Nephron progenitor cell (in vitro differentiated cells): ENCODE results near the gene CYRIA.

Experiments
- DNase-seq: peaks from one replicate; pipeline ENCODE4 v3.0.0; 2021
- H3K27ac Mint-ChIP-seq: 2 replicates; pipeline ENCODE4 v1.8.0; 2021; ENCODE audit warnings: mild to moderate bottlenecking, moderate library complexity, mixed read lengths
- H3K27me3 Mint-ChIP-seq: 2 replicates; pipeline ENCODE4 v1.8.0; 2021; ENCODE audit warnings: mild to moderate bottlenecking, low read depth, mixed read lengths; ENCODE audit not compliant: poor library complexity
- H3K36me3 Mint-ChIP-seq: 2 replicates; pipeline ENCODE4 v1.8.0; 2021; ENCODE audit warnings: low read depth, mixed read lengths
- H3K4me1 Mint-ChIP-seq: 2 replicates; pipeline ENCODE4 v1.8.0; 2021; ENCODE audit warnings: mixed read lengths
- H3K4me3 Mint-ChIP-seq: 2 replicates; pipeline ENCODE4 v1.8.0; 2021; ENCODE audit warnings: mild to moderate bottlenecking, moderate library complexity, mixed read lengths
- H3K9me3 Mint-ChIP-seq: 2 replicates; pipeline ENCODE4 v1.8.0; 2021; ENCODE audit warnings: mild to moderate bottlenecking, moderate library complexity, mixed read lengths
- CTCF ChIP-seq: fragments of 200-600 bp; sonication (generic); IDR thresholded peaks from 2 replicates; pipeline ENCODE4 v1.5.0; 2021; ENCODE audit warnings: antibody characterized with exemption

Gene CYRIA

GRCh38 chr2:16678964-16679363 is 13.3 kb upstream of the CYRIA start:
- H3K4me3 Mint-ChIP-seq = no peak overlapping the region
- no peak for TF ChIP-seq CTCF
- H3K27ac Mint-ChIP-seq = no peak overlapping the region
- H3K9me3 Mint-ChIP-seq = peaks cover 16% of the 10 kb centered on the region
- peaks cover 4% of the 10 kb centered on the region for H3K36me3 Mint-ChIP-seq
- H3K4me1 Mint-ChIP-seq = peaks cover 1% of the 10 kb centered on the region
- H3K27me3 Mint-ChIP-seq = peaks cover 13% of the 10 kb centered on the region
- DNase-seq = no peak

- Mint-ChIP-seq H3K27me3 (peaks cover 12% of the 10 kb centered on the region), H3K4me3 (no peak overlapping the region), H3K9me3 (peaks cover 16% of the 10 kb centered on the region), H3K4me1 (no peaks in the 10 kb centered on the region), H3K27ac (no peak overlapping the region), H3K36me3 (peaks cover 4% of the 10 kb centered on the region)
- no peak for DNase-seq
- TF ChIP-seq CTCF = no peak
Measured at GRCh38 chr2:16677875-16678274, 12.2 kb upstream of the CYRIA start.

- Mint-ChIP-seq H3K36me3 (peaks cover 4% of the 10 kb centered on the region), H3K27me3 (peaks cover 15% of the 10 kb centered on the region), H3K27ac (no peak overlapping the region), H3K4me1 (no peaks in the 10 kb centered on the region), H3K9me3 (peaks cover 16% of the 10 kb centered on the region), H3K4me3 (no peak overlapping the region)
- no peak for DNase-seq
- TF ChIP-seq CTCF = no peak
Measured at GRCh38 chr2:16675781-16676180, 10.1 kb upstream of the CYRIA start.

- Mint-ChIP-seq H3K4me1 (peaks cover 8% of the 10 kb centered on the region), H3K27me3 (peaks cover 26% of the 10 kb centered on the region), H3K36me3 (peaks cover 4% of the 10 kb centered on the region), H3K4me3 (no peak overlapping the region), H3K27ac (no peak overlapping the region), H3K9me3 (peaks cover 16% of the 10 kb centered on the region)
- TF ChIP-seq CTCF = no peak
- DNase-seq = no peak
Measured at GRCh38 chr2:16674154-16674553, 8.5 kb upstream of the CYRIA start.

- H3K4me3 Mint-ChIP-seq = no peak overlapping the region
- no peaks in the 10 kb centered on the region for H3K36me3 Mint-ChIP-seq
- no peak overlapping the region for H3K27ac Mint-ChIP-seq
- no peak for DNase-seq
- no peaks in the 10 kb centered on the region for H3K9me3 Mint-ChIP-seq
- TF ChIP-seq CTCF = no peak
- H3K4me1 Mint-ChIP-seq = peaks cover 19% of the 10 kb centered on the region
- H3K27me3 Mint-ChIP-seq = peaks cover 35% of the 10 kb centered on the region
Measured at GRCh38 chr2:16671760-16672159, 6.1 kb upstream of the CYRIA start.

- no peak overlapping the region for H3K4me3 Mint-ChIP-seq
- DNase-seq = no peak
- no peaks in the 10 kb centered on the region for H3K36me3 Mint-ChIP-seq
- no peak for TF ChIP-seq CTCF
- H3K27me3 Mint-ChIP-seq = peaks cover 42% of the 10 kb centered on the region
- H3K27ac Mint-ChIP-seq = no peak overlapping the region
- H3K9me3 Mint-ChIP-seq = no peaks in the 10 kb centered on the region
- peaks cover 36% of the 10 kb centered on the region for H3K4me1 Mint-ChIP-seq
Measured at GRCh38 chr2:16669388-16669787, 3.8 kb upstream of the CYRIA start.
